SK-N-SH treated with all-trans-retinoic acid at 6 μM for 48 hours (cell line): Measurements from ENCODE around the gene C1orf56.

Experiments
- ATAC-seq: fragments of 200-7000 bp; cut with Tn5 transposase; 3 replicates; pipeline ENCODE4 v1.9.1; 2020; ENCODE audit warnings: mild to moderate bottlenecking, moderate library complexity
- ARNTL ChIP-seq: fragments of 450-650 bp; formaldehyde crosslinking; IDR thresholded peaks from 2 replicates; pipeline ENCODE4 v1.5.0; 2020; ENCODE audit warnings: low read depth, mild to moderate bottlenecking, moderate library complexity, borderline replicate concordance
- CSDC2 ChIP-seq: fragments of 250-450 bp; sonication (Bioruptor Pico); IDR thresholded peaks from 2 replicates; pipeline ENCODE4 v1.5.0; 2020; ENCODE audit warnings: mild to moderate bottlenecking, moderate library complexity
- ESRRG ChIP-seq: fragments of 250-450 bp; sonication (Bioruptor Pico); IDR thresholded peaks from 2 replicates; pipeline ENCODE4 v1.6.1; 2021; ENCODE audit warnings: mild to moderate bottlenecking
- GLIS3 ChIP-seq: fragments of 250-450 bp; sonication (Bioruptor Pico); IDR thresholded peaks from 2 replicates; pipeline ENCODE4 v1.5.0; 2020; ENCODE audit warnings: mild to moderate bottlenecking, moderate library complexity
- ISL1 ChIP-seq: fragments of 250-450 bp; sonication (Bioruptor Pico); IDR thresholded peaks from 2 replicates; pipeline ENCODE4 v2.1.2; 2022; ENCODE audit warnings: mild to moderate bottlenecking, moderate library complexity
- OSR1 ChIP-seq: fragments of 250-450 bp; sonication (Bioruptor Pico); IDR thresholded peaks from 2 replicates; pipeline ENCODE4 v1.8.0; 2022; ENCODE audit warnings: moderate library complexity, mild to moderate bottlenecking, inconsistent platforms
- PPARA ChIP-seq: fragments of 250-450 bp; sonication (Bioruptor Pico); IDR thresholded peaks from 2 replicates; pipeline ENCODE4 v1.5.0; 2020; ENCODE audit warnings: mild to moderate bottlenecking, borderline replicate concordance
- RARB ChIP-seq: fragments of 250-450 bp; sonication (Bioruptor Pico); IDR thresholded peaks from 2 replicates; pipeline ENCODE4 v1.8.0; 2021; ENCODE audit warnings: mild to moderate bottlenecking, moderate library complexity
- SNAI2 ChIP-seq: fragments of 250-450 bp; sonication (Bioruptor Pico); IDR thresholded peaks from 2 replicates; pipeline ENCODE4 v1.5.0; 2020; ENCODE audit warnings: mild to moderate bottlenecking, moderate library complexity
- TCF4 ChIP-seq: fragments of 250-450 bp; sonication (Bioruptor Pico); IDR thresholded peaks from 2 replicates; pipeline ENCODE4 v1.8.0; 2021; ENCODE audit warnings: mild to moderate bottlenecking, moderate library complexity, borderline replicate concordance
- ZFP30 ChIP-seq: fragments of 450-650 bp; formaldehyde crosslinking; IDR thresholded peaks from 2 replicates; pipeline ENCODE4 v1.5.0; 2022; ENCODE audit warnings: mild to moderate bottlenecking, moderate library complexity
- ZNF565 ChIP-seq: fragments of 450-650 bp; formaldehyde crosslinking; conservative IDR thresholded peaks from 2 replicates; pipeline ENCODE4 v1.5.0; 2020; ENCODE audit warnings: low read depth, mild to moderate bottlenecking, moderate library complexity
- ZNF70 ChIP-seq: fragments of 450-650 bp; formaldehyde crosslinking; IDR thresholded peaks from 2 replicates; pipeline ENCODE4 v1.5.0; 2020; ENCODE audit warnings: mild to moderate bottlenecking, moderate library complexity
- ZNF8 ChIP-seq: fragments of 450-650 bp; formaldehyde crosslinking; IDR thresholded peaks from 2 replicates; pipeline ENCODE4 v1.5.0; 2020; ENCODE audit warnings: mild to moderate bottlenecking, moderate library complexity
- TF ChIP-seq, protein P1 (sequence below): fragments of 250-450 bp; sonication (Bioruptor Pico); IDR thresholded peaks from 2 replicates; pipeline ENCODE4 v1.8.0; 2020; ENCODE audit warnings: mild to moderate bottlenecking, moderate library complexity, borderline replicate concordance
- TF ChIP-seq, protein P2 (sequence below): fragments of 250-450 bp; sonication (Bioruptor Pico); IDR thresholded peaks from 2 replicates; pipeline ENCODE4 v1.5.0; 2020; ENCODE audit warnings: mild to moderate bottlenecking, moderate library complexity
- TF ChIP-seq, protein P3 (sequence below): fragments of 250-450 bp; sonication (Bioruptor Pico); IDR thresholded peaks from 2 replicates; pipeline ENCODE4 v1.5.1; 2020; ENCODE audit warnings: low read depth, mild to moderate bottlenecking, moderate library complexity
- TF ChIP-seq, protein P4 (sequence below): fragments of 250-450 bp; sonication (Bioruptor Pico); IDR thresholded peaks from 2 replicates; pipeline ENCODE4 v1.8.0; 2021; ENCODE audit warnings: low read depth, mild to moderate bottlenecking, moderate library complexity, borderline replicate concordance
- TF ChIP-seq, protein P5 (sequence below): fragments of 250-450 bp; sonication (Bioruptor Pico); IDR thresholded peaks from 2 replicates; pipeline ENCODE4 v1.5.1; 2021; ENCODE audit warnings: mild to moderate bottlenecking, moderate library complexity

The C1orf56 gene

DNA sequence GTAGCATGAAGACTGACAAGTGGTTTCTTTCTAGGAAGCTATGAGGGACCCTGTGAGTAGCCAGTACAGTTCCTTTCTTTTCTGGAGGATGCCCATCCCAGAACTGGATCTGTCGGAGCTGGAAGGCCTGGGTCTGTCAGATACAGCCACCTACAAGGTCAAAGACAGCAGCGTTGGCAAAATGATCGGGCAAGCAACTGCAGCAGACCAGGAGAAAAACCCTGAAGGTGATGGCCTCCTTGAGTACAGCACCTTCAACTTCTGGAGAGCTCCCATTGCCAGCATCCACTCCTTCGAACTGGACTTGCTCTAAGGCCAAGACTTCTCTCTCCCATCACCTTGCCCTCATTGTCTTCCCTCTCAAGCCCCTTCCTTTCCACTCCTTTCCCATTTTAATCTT is 19.6 kb downstream of the C1orf56 start:
- TF ChIP-seq, protein P1, sequence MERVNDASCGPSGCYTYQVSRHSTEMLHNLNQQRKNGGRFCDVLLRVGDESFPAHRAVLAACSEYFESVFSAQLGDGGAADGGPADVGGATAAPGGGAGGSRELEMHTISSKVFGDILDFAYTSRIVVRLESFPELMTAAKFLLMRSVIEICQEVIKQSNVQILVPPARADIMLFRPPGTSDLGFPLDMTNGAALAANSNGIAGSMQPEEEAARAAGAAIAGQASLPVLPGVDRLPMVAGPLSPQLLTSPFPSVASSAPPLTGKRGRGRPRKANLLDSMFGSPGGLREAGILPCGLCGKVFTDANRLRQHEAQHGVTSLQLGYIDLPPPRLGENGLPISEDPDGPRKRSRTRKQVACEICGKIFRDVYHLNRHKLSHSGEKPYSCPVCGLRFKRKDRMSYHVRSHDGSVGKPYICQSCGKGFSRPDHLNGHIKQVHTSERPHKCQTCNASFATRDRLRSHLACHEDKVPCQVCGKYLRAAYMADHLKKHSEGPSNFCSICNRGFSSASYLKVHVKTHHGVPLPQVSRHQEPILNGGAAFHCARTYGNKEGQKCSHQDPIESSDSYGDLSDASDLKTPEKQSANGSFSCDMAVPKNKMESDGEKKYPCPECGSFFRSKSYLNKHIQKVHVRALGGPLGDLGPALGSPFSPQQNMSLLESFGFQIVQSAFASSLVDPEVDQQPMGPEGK (CRISPR knock-in tag): no peak
- no peak for TF ChIP-seq RARB
- TF ChIP-seq, protein P2, sequence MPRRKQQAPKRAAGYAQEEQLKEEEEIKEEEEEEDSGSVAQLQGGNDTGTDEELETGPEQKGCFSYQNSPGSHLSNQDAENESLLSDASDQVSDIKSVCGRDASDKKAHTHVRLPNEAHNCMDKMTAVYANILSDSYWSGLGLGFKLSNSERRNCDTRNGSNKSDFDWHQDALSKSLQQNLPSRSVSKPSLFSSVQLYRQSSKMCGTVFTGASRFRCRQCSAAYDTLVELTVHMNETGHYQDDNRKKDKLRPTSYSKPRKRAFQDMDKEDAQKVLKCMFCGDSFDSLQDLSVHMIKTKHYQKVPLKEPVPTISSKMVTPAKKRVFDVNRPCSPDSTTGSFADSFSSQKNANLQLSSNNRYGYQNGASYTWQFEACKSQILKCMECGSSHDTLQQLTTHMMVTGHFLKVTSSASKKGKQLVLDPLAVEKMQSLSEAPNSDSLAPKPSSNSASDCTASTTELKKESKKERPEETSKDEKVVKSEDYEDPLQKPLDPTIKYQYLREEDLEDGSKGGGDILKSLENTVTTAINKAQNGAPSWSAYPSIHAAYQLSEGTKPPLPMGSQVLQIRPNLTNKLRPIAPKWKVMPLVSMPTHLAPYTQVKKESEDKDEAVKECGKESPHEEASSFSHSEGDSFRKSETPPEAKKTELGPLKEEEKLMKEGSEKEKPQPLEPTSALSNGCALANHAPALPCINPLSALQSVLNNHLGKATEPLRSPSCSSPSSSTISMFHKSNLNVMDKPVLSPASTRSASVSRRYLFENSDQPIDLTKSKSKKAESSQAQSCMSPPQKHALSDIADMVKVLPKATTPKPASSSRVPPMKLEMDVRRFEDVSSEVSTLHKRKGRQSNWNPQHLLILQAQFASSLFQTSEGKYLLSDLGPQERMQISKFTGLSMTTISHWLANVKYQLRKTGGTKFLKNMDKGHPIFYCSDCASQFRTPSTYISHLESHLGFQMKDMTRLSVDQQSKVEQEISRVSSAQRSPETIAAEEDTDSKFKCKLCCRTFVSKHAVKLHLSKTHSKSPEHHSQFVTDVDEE: no peak
- no peak for TF ChIP-seq TCF4 (CRISPR knock-in tag)
- no peak for TF ChIP-seq ZNF565 (CRISPR knock-in tag)
- no peak for TF ChIP-seq ARNTL
- no peak for TF ChIP-seq SNAI2 (CRISPR knock-in tag)
- TF ChIP-seq, protein P3, sequence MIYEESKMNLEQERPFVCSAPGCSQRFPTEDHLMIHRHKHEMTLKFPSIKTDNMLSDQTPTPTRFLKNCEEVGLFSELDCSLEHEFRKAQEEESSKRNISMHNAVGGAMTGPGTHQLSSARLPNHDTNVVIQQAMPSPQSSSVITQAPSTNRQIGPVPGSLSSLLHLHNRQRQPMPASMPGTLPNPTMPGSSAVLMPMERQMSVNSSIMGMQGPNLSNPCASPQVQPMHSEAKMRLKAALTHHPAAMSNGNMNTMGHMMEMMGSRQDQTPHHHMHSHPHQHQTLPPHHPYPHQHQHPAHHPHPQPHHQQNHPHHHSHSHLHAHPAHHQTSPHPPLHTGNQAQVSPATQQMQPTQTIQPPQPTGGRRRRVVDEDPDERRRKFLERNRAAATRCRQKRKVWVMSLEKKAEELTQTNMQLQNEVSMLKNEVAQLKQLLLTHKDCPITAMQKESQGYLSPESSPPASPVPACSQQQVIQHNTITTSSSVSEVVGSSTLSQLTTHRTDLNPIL (CRISPR knock-in tag): no peak
- no peak for TF ChIP-seq ZNF8 (CRISPR knock-in tag)
- TF ChIP-seq, protein P4, sequence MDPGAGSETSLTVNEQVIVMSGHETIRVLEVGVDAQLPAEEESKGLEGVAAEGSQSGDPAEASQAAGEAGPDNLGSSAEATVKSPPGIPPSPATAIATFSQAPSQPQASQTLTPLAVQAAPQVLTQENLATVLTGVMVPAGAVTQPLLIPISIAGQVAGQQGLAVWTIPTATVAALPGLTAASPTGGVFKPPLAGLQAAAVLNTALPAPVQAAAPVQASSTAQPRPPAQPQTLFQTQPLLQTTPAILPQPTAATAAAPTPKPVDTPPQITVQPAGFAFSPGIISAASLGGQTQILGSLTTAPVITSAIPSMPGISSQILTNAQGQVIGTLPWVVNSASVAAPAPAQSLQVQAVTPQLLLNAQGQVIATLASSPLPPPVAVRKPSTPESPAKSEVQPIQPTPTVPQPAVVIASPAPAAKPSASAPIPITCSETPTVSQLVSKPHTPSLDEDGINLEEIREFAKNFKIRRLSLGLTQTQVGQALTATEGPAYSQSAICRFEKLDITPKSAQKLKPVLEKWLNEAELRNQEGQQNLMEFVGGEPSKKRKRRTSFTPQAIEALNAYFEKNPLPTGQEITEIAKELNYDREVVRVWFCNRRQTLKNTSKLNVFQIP: no peak
- no peak for TF ChIP-seq GLIS3 (CRISPR knock-in tag)
- no peak for TF ChIP-seq ZNF70
- ATAC-seq: no peak

DNA sequence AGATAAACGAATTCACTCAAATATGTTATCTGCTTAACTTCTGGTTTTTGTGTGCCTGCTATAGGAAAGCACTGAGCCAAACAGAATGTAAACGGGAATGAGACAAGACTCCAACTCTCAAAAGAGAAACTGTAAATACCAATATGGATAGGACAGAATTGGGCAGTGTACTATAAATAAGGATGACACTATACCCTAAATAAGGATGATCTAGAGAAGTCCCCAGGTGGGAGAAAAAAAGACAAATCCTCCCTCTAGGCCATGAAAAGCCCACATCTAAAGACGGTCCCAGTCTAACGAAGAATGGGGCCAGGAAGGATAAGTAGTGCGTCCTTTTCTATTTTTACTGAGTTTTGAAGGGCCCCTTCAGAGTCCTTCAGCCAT is 21.5 kb downstream of the C1orf56 start:
- TF ChIP-seq ISL1 (no peak), OSR1 (CRISPR knock-in tag) (no peak), GLIS3 (CRISPR knock-in tag) (no peak), ARNTL (no peak), PPARA (CRISPR knock-in tag) (no peak), ZFP30 (CRISPR knock-in tag) (no peak), ZNF8 (CRISPR knock-in tag) (no peak)
- TF ChIP-seq, protein P5, sequence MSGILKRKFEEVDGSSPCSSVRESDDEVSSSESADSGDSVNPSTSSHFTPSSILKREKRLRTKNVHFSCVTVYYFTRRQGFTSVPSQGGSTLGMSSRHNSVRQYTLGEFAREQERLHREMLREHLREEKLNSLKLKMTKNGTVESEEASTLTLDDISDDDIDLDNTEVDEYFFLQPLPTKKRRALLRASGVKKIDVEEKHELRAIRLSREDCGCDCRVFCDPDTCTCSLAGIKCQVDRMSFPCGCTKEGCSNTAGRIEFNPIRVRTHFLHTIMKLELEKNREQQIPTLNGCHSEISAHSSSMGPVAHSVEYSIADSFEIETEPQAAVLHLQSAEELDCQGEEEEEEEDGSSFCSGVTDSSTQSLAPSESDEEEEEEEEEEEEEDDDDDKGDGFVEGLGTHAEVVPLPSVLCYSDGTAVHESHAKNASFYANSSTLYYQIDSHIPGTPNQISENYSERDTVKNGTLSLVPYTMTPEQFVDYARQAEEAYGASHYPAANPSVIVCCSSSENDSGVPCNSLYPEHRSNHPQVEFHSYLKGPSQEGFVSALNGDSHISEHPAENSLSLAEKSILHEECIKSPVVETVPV: no peak
- TF ChIP-seq, all 23 proteins: peak for 0
- ATAC-seq: no peak

DNA sequence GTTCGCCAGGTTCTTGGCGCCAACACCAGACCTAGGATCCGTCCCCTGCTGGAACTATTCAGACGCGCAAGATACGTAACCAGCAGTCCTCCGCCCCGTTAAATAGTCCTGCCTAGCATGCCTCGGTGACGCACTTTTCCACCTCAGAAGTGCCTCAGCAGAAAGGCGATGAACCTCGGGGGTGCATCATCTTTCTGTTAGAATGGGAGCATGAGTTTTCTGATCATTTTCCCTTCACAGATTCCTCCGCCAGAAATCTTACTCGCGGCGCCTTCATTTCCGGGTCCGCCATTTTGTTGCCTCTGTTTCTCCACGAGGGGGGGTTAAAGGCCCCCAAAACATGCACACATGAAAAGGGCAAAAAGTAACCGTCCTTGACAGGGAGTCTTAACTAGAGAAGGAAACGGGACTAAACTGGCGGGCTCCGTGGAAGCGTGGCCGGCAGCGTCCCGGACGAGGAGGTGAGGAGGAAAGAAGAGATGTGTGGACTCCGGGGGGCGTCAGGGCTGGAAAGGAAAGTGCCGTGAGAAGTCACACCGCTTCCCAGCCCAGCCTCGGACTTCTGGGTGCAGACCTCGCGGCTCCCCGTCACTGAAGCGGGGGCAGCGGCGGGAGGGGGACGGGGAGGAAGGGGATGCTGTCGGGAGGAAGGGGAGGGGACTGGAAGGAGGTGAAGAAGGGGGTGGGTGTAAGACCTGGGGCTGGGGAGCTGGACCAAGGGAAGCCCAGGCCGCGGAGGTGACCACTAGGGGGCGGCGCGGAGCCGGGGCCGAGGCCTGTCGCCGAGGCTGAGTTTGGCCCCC is 23.1 kb downstream of the C1orf56 start, which contains the start of gene GABPB2:
Gene GABPB2, plus strand, starts transcription at position 288 of the 803 bp plus-strand sequence. CDS start 17,429 bp downstream, outside the sequence.
- ATAC-seq: peak; percentile 90
- TF ChIP-seq GLIS3 (CRISPR knock-in tag) (peak; percentile 40; the same call in 1 of the 2 replicates), SNAI2 (CRISPR knock-in tag) (no peak), ZFP30 (CRISPR knock-in tag) (no peak), CSDC2 (CRISPR knock-in tag) (0 out of 2 replicates have a peak, but pooled peaks have one; percentile 57), PPARA (CRISPR knock-in tag) (no peak), ZNF565 (CRISPR knock-in tag) (no peak), ARNTL (no peak; the same call in 1 of the 2 replicates), ESRRG (no peak)
- TF ChIP-seq, protein P4: peak; percentile 95; the same call in 1 of the 2 replicates
- TF ChIP-seq, protein P1 (CRISPR knock-in tag): peak; percentile 77; the same call in 1 of the 2 replicates
